Lung (tissue), 12 donors: ENCODE measurements around the gene ARHGEF25. TPM values are rescaled to one million over a fixed set of nuclear protein-coding genes. Genes with fewer than 3 reads are reported as not detected.

Experiments used
- ATAC-seq: fragments of 200-7000 bp; cut with Tn5 transposase; one replicate; pipeline ENCODE4 v1.9.1; 2020; ENCODE audit warnings: moderate number of reproducible peaks; ENCODE audit not compliant: insufficient read depth, low FRiP score
- DNase-seq, 3 donors: peaks; one replicate each; pipeline ENCODE4 v3.0.0-alpha.2; 2013 to 2017
- H3K27ac ChIP-seq, 2 donors: one replicate each; pipeline ENCODE4 v1.5.1; 2013; ENCODE audit warnings: mild to moderate bottlenecking in 2 of 2, moderate library complexity in 2 of 2, control low read depth in 1 of 2, inconsistent platforms in 1 of 2, low read depth in 1 of 2, low read length in 1 of 2
- H3K27me3 ChIP-seq, 3 donors: one replicate each; pipeline ENCODE4 v1.5.1; 2013; ENCODE audit warnings: low read length in 2 of 3; ENCODE audit not compliant: control insufficient read depth in 3 of 3, insufficient read depth in 3 of 3
- H3K36me3 ChIP-seq, 4 donors: one replicate each; pipeline ENCODE4 v1.5.1; 2013; ENCODE audit warnings: low read length in 4 of 4, mild to moderate bottlenecking in 1 of 4, moderate library complexity in 1 of 4; ENCODE audit not compliant: control insufficient read depth in 4 of 4, insufficient read depth in 4 of 4
- H3K4me1 ChIP-seq, 5 donors: one replicate each; pipeline ENCODE4 v1.5.1; 2013; ENCODE audit warnings: low read length in 5 of 5, mild to moderate bottlenecking in 2 of 5, moderate library complexity in 1 of 5; ENCODE audit not compliant: control insufficient read depth in 5 of 5, insufficient read depth in 5 of 5
- H3K4me3 ChIP-seq: one replicate; pipeline ENCODE4 v1.5.1; 2013; ENCODE audit warnings: mild to moderate bottlenecking, control low read depth, moderate library complexity
- H3K9ac ChIP-seq, 2 donors: one replicate each; pipeline ENCODE4 v1.5.1; 2013; ENCODE audit warnings: low read length in 2 of 2, control low read depth in 1 of 2; ENCODE audit not compliant: insufficient read depth in 1 of 2
- H3K9me3 ChIP-seq, 4 donors: one replicate each; pipeline ENCODE4 v1.5.1; 2013; ENCODE audit warnings: low read length in 3 of 4, mild to moderate bottlenecking in 1 of 4, moderate library complexity in 1 of 4; ENCODE audit not compliant: control insufficient read depth in 4 of 4, insufficient read depth in 3 of 4
- CTCF ChIP-seq: IDR thresholded peaks from 2 replicates; pipeline ENCODE4 v1.5.1; 2012; ENCODE audit warnings: mild to moderate bottlenecking; ENCODE audit errors: control extremely low read depth, extremely low read depth
- WGBS, 2 donors: extraction: QIAGEN DNeasy Blood & Tissue Kit; methylation state at CpG; one replicate each; pipeline ENCODE4 v1.1.7; 2013; 5-methylcytosine and 5-hydroxymethylcytosine counted together
- polyA plus RNA-seq, 2 donors: library from polyadenylated mRNA; stranded (reverse); fragments of 200-250 nt; gene quantifications; one replicate each; pipeline ENCODE4 v1.2.1, GENCODE V29; 2013
- total RNA-seq, 2 donors: library from RNA; depleted of rRNA in 1 of 2; stranded (reverse); fragments of >200 nt in 1 of 2; gene quantifications; one replicate each; pipeline ENCODE4 v1.2.1, GENCODE V29; 2014 to 2021
- donor health status: control.
- donor health status: control.
- donor health status: Bipolar disorder and iron deficiency.
- donor health status: healthy.
- donor health status: DM: yes; HTN: yes; CAD: no.

Gene ARHGEF25
- total and polyA plus RNA-seq, 4 donors, result 7.8 to 23.0 (median 11.3) TPM

GRCh38 chr12:57623385-57623784, 12.2 kb downstream of the ARHGEF25 start:
- no peak overlapping the region for H3K27ac ChIP-seq
- DNase-seq, result no peak
- H3K9ac ChIP-seq, result no peak overlapping the region
- no peak for TF ChIP-seq CTCF
- H3K4me3 ChIP-seq, result no peak overlapping the region
- H3K36me3 ChIP-seq, result no peaks in the 10 kb centered on the region
- ATAC-seq, result no peak
- 65 to 68% methylated on average over 2 of the region's 2 CpGs for WGBS, 2 donors
- H3K27me3 ChIP-seq, result peaks cover 2 to 90% (median 55%) of the 10 kb centered on the region in 3 donors
- H3K9me3 ChIP-seq, result peaks cover 0 to 2% (median 0%) of the 10 kb centered on the region in 4 donors
- H3K4me1 ChIP-seq, result peaks cover 0 to 24% (median 6%) of the 10 kb centered on the region in 5 donors

GRCh38 chr12:57623811-57624390, 12.7 kb downstream of the ARHGEF25 start:
- WGBS, 2 donors, result 48 to 70% methylated on average over 5 of the region's 5 CpGs
- DNase-seq (peak in 1 of 3 donors; percentile 4), ATAC-seq (no peak)
- no peak overlapping the region for H3K9ac ChIP-seq
- peaks cover 2 to 93% (median 56%) of the 10 kb centered on the region in 3 donors for H3K27me3 ChIP-seq
- H3K4me1 ChIP-seq, result peaks cover 0 to 24% (median 6%) of the 10 kb centered on the region in 5 donors
- H3K4me3 ChIP-seq, result no peak overlapping the region
- H3K36me3 ChIP-seq, result no peaks in the 10 kb centered on the region
- H3K27ac ChIP-seq, result no peak overlapping the region
- no peak for TF ChIP-seq CTCF
- peaks cover 0 to 2% (median 0%) of the 10 kb centered on the region in 4 donors for H3K9me3 ChIP-seq

- no peak for TF ChIP-seq CTCF
- peak in 1 of 3 donors; percentile 8 for DNase-seq
- no peak for ATAC-seq
- H3K4me3 ChIP-seq, result no peak overlapping the region
- no peak overlapping the region for H3K9ac ChIP-seq
- no peaks in the 10 kb centered on the region for H3K36me3 ChIP-seq
- peaks cover 0 to 24% (median 6%) of the 10 kb centered on the region in 5 donors for H3K4me1 ChIP-seq
- peaks cover 2 to 93% (median 62%) of the 10 kb centered on the region in 3 donors for H3K27me3 ChIP-seq
- peaks cover 0 to 2% (median 0%) of the 10 kb centered on the region in 4 donors for H3K9me3 ChIP-seq
- H3K27ac ChIP-seq, result no peak overlapping the region
- WGBS, 2 donors, result 84 to 93% methylated on average over 8 of the region's 8 CpGs
Observed at GRCh38 chr12:57624441-57625220, 13.4 kb downstream of the ARHGEF25 start.
